ENCODE measurements around the gene CLDN14.

DNA sequence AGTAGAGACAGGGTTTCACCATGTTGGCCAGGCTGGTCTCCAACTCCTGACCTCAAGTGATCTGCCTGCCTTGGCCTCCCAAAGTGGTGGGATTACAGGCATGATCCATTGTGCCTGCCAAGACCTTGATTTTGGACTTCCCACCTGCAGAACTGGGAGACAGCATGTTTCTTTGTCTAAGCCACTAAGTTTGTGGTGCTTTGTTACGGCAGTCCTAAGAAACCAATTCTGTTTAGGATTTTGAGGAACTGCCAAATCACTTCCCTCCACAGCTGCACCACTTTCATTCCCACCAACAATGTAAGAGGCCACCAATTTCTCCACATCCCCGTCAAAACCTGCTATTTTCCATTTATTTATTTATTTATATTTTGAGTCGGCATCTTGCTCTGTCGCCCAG lies 48.7 kb downstream of the CLDN14 start:
- TF ChIP-seq, protein P1, sequence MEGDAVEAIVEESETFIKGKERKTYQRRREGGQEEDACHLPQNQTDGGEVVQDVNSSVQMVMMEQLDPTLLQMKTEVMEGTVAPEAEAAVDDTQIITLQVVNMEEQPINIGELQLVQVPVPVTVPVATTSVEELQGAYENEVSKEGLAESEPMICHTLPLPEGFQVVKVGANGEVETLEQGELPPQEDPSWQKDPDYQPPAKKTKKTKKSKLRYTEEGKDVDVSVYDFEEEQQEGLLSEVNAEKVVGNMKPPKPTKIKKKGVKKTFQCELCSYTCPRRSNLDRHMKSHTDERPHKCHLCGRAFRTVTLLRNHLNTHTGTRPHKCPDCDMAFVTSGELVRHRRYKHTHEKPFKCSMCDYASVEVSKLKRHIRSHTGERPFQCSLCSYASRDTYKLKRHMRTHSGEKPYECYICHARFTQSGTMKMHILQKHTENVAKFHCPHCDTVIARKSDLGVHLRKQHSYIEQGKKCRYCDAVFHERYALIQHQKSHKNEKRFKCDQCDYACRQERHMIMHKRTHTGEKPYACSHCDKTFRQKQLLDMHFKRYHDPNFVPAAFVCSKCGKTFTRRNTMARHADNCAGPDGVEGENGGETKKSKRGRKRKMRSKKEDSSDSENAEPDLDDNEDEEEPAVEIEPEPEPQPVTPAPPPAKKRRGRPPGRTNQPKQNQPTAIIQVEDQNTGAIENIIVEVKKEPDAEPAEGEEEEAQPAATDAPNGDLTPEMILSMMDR (conservative IDR thresholded peaks at IDR 0.05; ENCODE audit: low read depth in 2 of 2): no peak
- TF ChIP-seq EZH2phosphoT487 (IDR thresholded peaks at IDR 0.05; ENCODE audit: unreplicated experiment) (no peak), POLR2AphosphoS5 (IDR thresholded peaks at IDR 0.05; ENCODE audit: low read depth) (no peak), EZH2 (IDR thresholded peaks at IDR 0.05; ENCODE audit: low read depth, unreplicated experiment) (no peak), CREB1 (CRISPR knock-in tag; IDR thresholded peaks at IDR 0.05; ENCODE audit: low read depth) (no peak)
- TF ChIP-seq, protein P2, sequence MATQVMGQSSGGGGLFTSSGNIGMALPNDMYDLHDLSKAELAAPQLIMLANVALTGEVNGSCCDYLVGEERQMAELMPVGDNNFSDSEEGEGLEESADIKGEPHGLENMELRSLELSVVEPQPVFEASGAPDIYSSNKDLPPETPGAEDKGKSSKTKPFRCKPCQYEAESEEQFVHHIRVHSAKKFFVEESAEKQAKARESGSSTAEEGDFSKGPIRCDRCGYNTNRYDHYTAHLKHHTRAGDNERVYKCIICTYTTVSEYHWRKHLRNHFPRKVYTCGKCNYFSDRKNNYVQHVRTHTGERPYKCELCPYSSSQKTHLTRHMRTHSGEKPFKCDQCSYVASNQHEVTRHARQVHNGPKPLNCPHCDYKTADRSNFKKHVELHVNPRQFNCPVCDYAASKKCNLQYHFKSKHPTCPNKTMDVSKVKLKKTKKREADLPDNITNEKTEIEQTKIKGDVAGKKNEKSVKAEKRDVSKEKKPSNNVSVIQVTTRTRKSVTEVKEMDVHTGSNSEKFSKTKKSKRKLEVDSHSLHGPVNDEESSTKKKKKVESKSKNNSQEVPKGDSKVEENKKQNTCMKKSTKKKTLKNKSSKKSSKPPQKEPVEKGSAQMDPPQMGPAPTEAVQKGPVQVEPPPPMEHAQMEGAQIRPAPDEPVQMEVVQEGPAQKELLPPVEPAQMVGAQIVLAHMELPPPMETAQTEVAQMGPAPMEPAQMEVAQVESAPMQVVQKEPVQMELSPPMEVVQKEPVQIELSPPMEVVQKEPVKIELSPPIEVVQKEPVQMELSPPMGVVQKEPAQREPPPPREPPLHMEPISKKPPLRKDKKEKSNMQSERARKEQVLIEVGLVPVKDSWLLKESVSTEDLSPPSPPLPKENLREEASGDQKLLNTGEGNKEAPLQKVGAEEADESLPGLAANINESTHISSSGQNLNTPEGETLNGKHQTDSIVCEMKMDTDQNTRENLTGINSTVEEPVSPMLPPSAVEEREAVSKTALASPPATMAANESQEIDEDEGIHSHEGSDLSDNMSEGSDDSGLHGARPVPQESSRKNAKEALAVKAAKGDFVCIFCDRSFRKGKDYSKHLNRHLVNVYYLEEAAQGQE (IDR thresholded peaks at IDR 0.05; ENCODE audit: unreplicated experiment): no peak
